Panc1 (cell line): ENCODE measurements around the gene ST3GAL4. TPM values are rescaled to one million over a fixed set of nuclear protein-coding genes. Genes with fewer than 3 reads are reported as not detected.
A peak's percentile ranks its signal among the peaks of the same experiment; 100 is the strongest.

Source experiments
- ATAC-seq: fragments of 200-7000 bp; cut with Tn5 transposase; 2 replicates; pipeline ENCODE4 v1.9.1; 2020; ENCODE audit warnings: mild to moderate bottlenecking, moderate library complexity
- BruUV-seq: library from RNA; stranded (reverse); fragments of 400-500 nt; replicated peaks from 2 replicates; lab custom pipeline; 2021; lab: Mats Ljungman, UMichigan
- CTCF ChIA-PET: fragments of 300-600 bp; sonication (Branson Sonifier 250); formaldehyde crosslinking; loops from one replicate; lab custom pipeline; 2022; ENCODE audit warnings: antibody characterized with exemption; lab: Charles Lee
- POLR2A ChIA-PET: fragments of 300-600 bp; sonication (Branson Sonifier 250); formaldehyde crosslinking; loops from one replicate; lab custom pipeline; 2022; ENCODE audit warnings: antibody characterized with exemption; lab: Charles Lee
- DNase-seq: peaks from one replicate; pipeline ENCODE4 v3.0.0-alpha.2; 2010; ENCODE audit warnings: low read depth, low spot score
- H3K27ac ChIP-seq: 2 replicates; pipeline ENCODE4 v1.5.1; 2011; ENCODE audit warnings: mild to moderate bottlenecking, low read length, inconsistent platforms
- H3K27me3 ChIP-seq: fragments of 200-500 bp; sonication (Bioruptor generic); 2 replicates; pipeline ENCODE4 v1.6.0; 2014; ENCODE audit warnings: low read length, inconsistent platforms; ENCODE audit not compliant: control insufficient read depth, insufficient read depth
- H3K36me3 ChIP-seq: fragments of 200-500 bp; sonication (Bioruptor generic); 2 replicates; pipeline ENCODE4 v1.5.1; 2014; ENCODE audit warnings: inconsistent platforms, mild to moderate bottlenecking, low read length, moderate library complexity; ENCODE audit not compliant: control insufficient read depth, insufficient read depth
- H3K4me1 ChIP-seq: 2 replicates; pipeline ENCODE4 v1.5.1; 2011; ENCODE audit warnings: inconsistent platforms, mild to moderate bottlenecking, low read length, moderate library complexity; ENCODE audit not compliant: control insufficient read depth, insufficient read depth
- H3K4me3 ChIP-seq, 2 experiments: 2 replicates each; pipeline ENCODE4 v1.5.1; 2011 to 2012; ENCODE audit warnings: low read depth in 2 of 2, low read length in 2 of 2, mild to moderate bottlenecking in 2 of 2, inconsistent platforms in 1 of 2, moderate library complexity in 1 of 2
- H3K9me3 ChIP-seq: fragments of 200-500 bp; sonication (Bioruptor generic); 2 replicates; pipeline ENCODE4 v1.5.1; 2014; ENCODE audit warnings: low read depth, mild to moderate bottlenecking, inconsistent platforms, low read length, moderate library complexity; ENCODE audit not compliant: control insufficient read depth, insufficient read depth
- POLR2AphosphoS5 ChIP-seq: IDR thresholded peaks from 2 replicates; pipeline ENCODE4 v1.6.1; 2012; ENCODE audit warnings: mild to moderate bottlenecking, low read depth, low read length, moderate library complexity
- SIN3A ChIP-seq: IDR thresholded peaks from 2 replicates; pipeline ENCODE4 v1.6.1; 2012; ENCODE audit warnings: low read depth, mild to moderate bottlenecking, low read length, moderate library complexity, borderline replicate concordance; ENCODE audit not compliant: insufficient read depth
- TCF7L2 ChIP-seq: IDR thresholded peaks from 2 replicates; pipeline ENCODE4 v1.6.1; 2011; ENCODE audit warnings: mild to moderate bottlenecking, low read depth, low read length, inconsistent platforms
- in situ Hi-C: cut with HindIII; loops from 2 replicates; pipeline ENCODE4 v1.10.0; 2016; ENCODE audit warnings: low sequenced_read_pairs, low pct_unique_long_range_greater_than_20kb
- intact Hi-C: fragments of 100-400 bp; cut with micrococcal nuclease; formaldehyde crosslinking; loops from one replicate; pipeline ENCODE4 v1.10.0; 2022; ENCODE audit not compliant: unreplicated experiment
- total RNA-seq: library from RNA; stranded (reverse); gene quantifications from one replicate; pipeline ENCODE4 v1.2.1, GENCODE V29; 2021; ENCODE audit not compliant: unreplicated experiment
- TF ChIP-seq, protein P1 (sequence below), 2 experiments: IDR thresholded peaks; 2 replicates each; pipeline ENCODE4 v1.6.1; 2011 to 2012; ENCODE audit warnings: low read depth in 2 of 2, control low read depth in 1 of 2, low read length in 1 of 2, mild to moderate bottlenecking in 1 of 2, moderate library complexity in 1 of 2; ENCODE audit not compliant: insufficient read depth in 1 of 2
- TF ChIP-seq, protein P2 (sequence below): fragments of 450-650 bp; IDR thresholded peaks from 2 replicates; pipeline ENCODE4 v1.5.1; 2017; ENCODE audit warnings: mild to moderate bottlenecking

Gene ST3GAL4
- total RNA-seq, 1 experiment from 2014 or later: 56.6 TPM

GRCh38 chr11:126350836-126351235 is 4.7 kb upstream of the ST3GAL4 start:
- Histone ChIP-seq H3K9me3 (no peaks in the 10 kb centered on the region), H3K4me3 (no peak overlapping the region), H3K27ac (no peak overlapping the region), H3K36me3 (peaks cover 3% of the 10 kb centered on the region; the same call in 1 of the 2 replicates), H3K4me1 (peaks cover 25% of the 10 kb centered on the region), H3K27me3 (no peaks in the 10 kb centered on the region)
- ChIA-PET POLR2A (no interaction called here), CTCF (no interaction called here)
- ATAC-seq (no peak), DNase-seq (no peak)
- BruUV-seq: no TSS peak
- TF ChIP-seq, protein P1, sequence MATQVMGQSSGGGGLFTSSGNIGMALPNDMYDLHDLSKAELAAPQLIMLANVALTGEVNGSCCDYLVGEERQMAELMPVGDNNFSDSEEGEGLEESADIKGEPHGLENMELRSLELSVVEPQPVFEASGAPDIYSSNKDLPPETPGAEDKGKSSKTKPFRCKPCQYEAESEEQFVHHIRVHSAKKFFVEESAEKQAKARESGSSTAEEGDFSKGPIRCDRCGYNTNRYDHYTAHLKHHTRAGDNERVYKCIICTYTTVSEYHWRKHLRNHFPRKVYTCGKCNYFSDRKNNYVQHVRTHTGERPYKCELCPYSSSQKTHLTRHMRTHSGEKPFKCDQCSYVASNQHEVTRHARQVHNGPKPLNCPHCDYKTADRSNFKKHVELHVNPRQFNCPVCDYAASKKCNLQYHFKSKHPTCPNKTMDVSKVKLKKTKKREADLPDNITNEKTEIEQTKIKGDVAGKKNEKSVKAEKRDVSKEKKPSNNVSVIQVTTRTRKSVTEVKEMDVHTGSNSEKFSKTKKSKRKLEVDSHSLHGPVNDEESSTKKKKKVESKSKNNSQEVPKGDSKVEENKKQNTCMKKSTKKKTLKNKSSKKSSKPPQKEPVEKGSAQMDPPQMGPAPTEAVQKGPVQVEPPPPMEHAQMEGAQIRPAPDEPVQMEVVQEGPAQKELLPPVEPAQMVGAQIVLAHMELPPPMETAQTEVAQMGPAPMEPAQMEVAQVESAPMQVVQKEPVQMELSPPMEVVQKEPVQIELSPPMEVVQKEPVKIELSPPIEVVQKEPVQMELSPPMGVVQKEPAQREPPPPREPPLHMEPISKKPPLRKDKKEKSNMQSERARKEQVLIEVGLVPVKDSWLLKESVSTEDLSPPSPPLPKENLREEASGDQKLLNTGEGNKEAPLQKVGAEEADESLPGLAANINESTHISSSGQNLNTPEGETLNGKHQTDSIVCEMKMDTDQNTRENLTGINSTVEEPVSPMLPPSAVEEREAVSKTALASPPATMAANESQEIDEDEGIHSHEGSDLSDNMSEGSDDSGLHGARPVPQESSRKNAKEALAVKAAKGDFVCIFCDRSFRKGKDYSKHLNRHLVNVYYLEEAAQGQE (IDR thresholded peaks at IDR 0.05; ENCODE audit: insufficient read depth in 1 of 2, low read depth in 2 of 2, low read length in 1 of 2): no peak
- TF ChIP-seq POLR2AphosphoS5 (no peak), SIN3A (no peak), TCF7L2 (no peak)
- TF ChIP-seq, protein P2, sequence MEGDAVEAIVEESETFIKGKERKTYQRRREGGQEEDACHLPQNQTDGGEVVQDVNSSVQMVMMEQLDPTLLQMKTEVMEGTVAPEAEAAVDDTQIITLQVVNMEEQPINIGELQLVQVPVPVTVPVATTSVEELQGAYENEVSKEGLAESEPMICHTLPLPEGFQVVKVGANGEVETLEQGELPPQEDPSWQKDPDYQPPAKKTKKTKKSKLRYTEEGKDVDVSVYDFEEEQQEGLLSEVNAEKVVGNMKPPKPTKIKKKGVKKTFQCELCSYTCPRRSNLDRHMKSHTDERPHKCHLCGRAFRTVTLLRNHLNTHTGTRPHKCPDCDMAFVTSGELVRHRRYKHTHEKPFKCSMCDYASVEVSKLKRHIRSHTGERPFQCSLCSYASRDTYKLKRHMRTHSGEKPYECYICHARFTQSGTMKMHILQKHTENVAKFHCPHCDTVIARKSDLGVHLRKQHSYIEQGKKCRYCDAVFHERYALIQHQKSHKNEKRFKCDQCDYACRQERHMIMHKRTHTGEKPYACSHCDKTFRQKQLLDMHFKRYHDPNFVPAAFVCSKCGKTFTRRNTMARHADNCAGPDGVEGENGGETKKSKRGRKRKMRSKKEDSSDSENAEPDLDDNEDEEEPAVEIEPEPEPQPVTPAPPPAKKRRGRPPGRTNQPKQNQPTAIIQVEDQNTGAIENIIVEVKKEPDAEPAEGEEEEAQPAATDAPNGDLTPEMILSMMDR: no peak
- intact Hi-C loops: no loop called here
- in situ Hi-C loops: no loop called here

- peaks cover 3% of the 10 kb centered on the region; the same call in 1 of the 2 replicates for H3K36me3 ChIP-seq
- ChIA-PET POLR2A (interaction anchor here (0.5 kb wide), 1 partner anchor 502 kb away, joined by 4 read pairs; no protein-coding TSS in a partner anchor), CTCF (no interaction called here)
- peaks cover 27% of the 10 kb centered on the region for H3K4me1 ChIP-seq
- in situ Hi-C loops: no loop called here
- no peaks in the 10 kb centered on the region for H3K27me3 ChIP-seq
- ATAC-seq (no peak), DNase-seq (no peak)
- H3K27ac ChIP-seq: peak overlapping the region; percentile 32; the same call in 1 of the 2 replicates
- H3K4me3 ChIP-seq: no peak overlapping the region
- no TSS peak for BruUV-seq
- H3K9me3 ChIP-seq: no peaks in the 10 kb centered on the region
- intact Hi-C loops: no loop called here
- no peak for TF ChIP-seq SIN3A
- no peak for TF ChIP-seq TCF7L2
- TF ChIP-seq, protein P2: no peak
- no peak for TF ChIP-seq POLR2AphosphoS5
- TF ChIP-seq, protein P1 (IDR thresholded peaks at IDR 0.05; ENCODE audit: insufficient read depth in 1 of 2, low read depth in 2 of 2, low read length in 1 of 2): no peak
Measured at GRCh38 chr11:126352163-126352562, 3.3 kb upstream of the ST3GAL4 start.
